ENCODE measurements around the gene AMMECR1.

GRCh38 chrX:110178179-110178865 lies 139.6 kb downstream of the AMMECR1 start:
- no peak for TF ChIP-seq POLR2A (IDR thresholded peaks at IDR 0.05; ENCODE audit: low read depth, low read length)
- TF ChIP-seq CTCF (conservative IDR thresholded peaks at IDR 0.05; ENCODE audit: low read depth, low read length): no peak
- TF ChIP-seq BHLHE40 (IDR thresholded peaks at IDR 0.05; ENCODE audit: low read depth, low read length): no peak
- no peak for TF ChIP-seq RFX5 (IDR thresholded peaks at IDR 0.05; ENCODE audit: low read depth, low read length)
- TF ChIP-seq CHD1 (IDR thresholded peaks at IDR 0.05; ENCODE audit: low read depth, low read length): no peak
- no peak for TF ChIP-seq CEBPB (IDR thresholded peaks at IDR 0.05; ENCODE audit: low read depth, low read length)
- no peak for TF ChIP-seq USF2 (IDR thresholded peaks at IDR 0.05; ENCODE audit: low read depth, low read length)
- no peak for TF ChIP-seq FOS (IDR thresholded peaks at IDR 0.05; ENCODE audit: low read depth, low read length)
- no peak for TF ChIP-seq RAD21 (IDR thresholded peaks at IDR 0.05; ENCODE audit: low read length)
